NCI-H2107 treated with DMSO at 0.1 percent for 48 hours (cell line): ENCODE results near the gene IL1RAP.

Source experiments
- DNase-seq: peaks from one replicate; lab custom pipeline; 2025; ENCODE audit not compliant: unreplicated experiment; lab: John Stamatoyannopoulos, UW

IL1RAP gene

DNA sequence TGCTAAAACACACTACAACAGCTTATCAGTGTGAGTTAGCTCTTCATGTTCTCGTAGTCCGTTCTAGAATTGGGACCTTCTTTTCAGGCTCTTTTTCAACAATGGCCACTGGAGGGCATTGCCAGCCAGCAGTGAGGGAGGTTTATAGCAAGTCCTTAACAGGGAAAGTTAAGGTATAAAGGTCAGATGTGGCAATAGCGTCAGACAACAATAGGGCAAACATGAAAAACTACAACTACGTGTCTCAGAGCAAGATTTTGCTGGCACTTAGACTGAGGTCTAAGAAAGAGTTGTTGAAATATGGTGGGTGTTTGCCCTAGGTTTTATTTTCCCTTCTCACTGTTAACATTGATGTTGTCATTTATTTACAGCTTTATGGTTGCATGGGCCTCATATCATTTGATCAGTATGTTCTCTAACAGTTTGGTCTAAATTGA is 187.2 kb downstream of the IL1RAP start:
- no peak for DNase-seq

DNA sequence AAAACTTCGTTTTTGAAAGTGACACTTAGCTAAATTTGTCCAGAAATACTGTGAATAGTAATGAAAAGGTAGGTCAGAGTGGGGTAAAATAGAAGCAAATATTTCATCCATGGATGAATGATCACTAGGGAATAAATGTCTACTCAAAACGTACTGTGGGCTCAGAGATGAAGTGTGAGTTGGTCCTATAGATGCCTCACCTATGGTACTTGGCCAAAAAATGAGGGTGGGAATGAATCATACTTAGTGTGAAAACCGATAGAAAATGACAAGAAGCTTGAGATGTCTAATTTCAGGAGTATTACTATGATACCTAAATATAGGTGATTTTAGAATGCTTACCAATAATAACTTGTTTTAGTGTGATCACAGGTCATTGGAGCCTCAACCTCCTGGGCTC is 192.7 kb downstream of the IL1RAP start:
- DNase-seq = no peak
